ENCODE data around the gene EFEMP2. TPM values are rescaled to one million over a fixed set of nuclear protein-coding genes. Genes with fewer than 3 reads are reported as not detected.
A peak's percentile ranks its signal among the peaks of the same experiment; 100 is the strongest.

Gene EFEMP2
- total RNA-seq, 1 experiment from 2014 or later, result 4.5 TPM

- CTCF ChIA-PET, result interaction anchor here (0.6 to 1.0 kb wide), 5 partner anchors 9 to 18 kb away, joined by 3 to 24 read pairs (median 3); partner anchors contain the start of gene FIBP
- Histone ChIP-seq H3K9me2 (replicated peaks; ENCODE audit: low read length) (no peaks in the 10 kb centered on the region), H2AFZ (ENCODE audit: low read length) (no peak within 1 kb of the TSS), H3K4me1 (ENCODE audit: insufficient read depth, low read length) (peaks cover 55% of the 10 kb centered on the region), H3K4me3 (ENCODE audit: low read length) (peak within 1 kb of the TSS; percentile 78), H4K20me1 (ENCODE audit: low read length) (peaks cover 43% of the 10 kb centered on the region), H3K9ac (ENCODE audit: low read length) (peak within 1 kb of the TSS; percentile 98), H3K27ac (ENCODE audit: low read length) (peak within 1 kb of the TSS; percentile 96), H3K27me3 (ENCODE audit: low read length) (no peaks in the 10 kb centered on the region), H3K79me2 (ENCODE audit: low read length) (peaks cover 87% of the 10 kb centered on the region), H3K9me3 (ENCODE audit: low read length) (no peaks in the 10 kb centered on the region), H3K4me2 (ENCODE audit: low read length) (peak within 1 kb of the TSS; percentile 96), H3K36me3 (ENCODE audit: low read depth, low read length) (peaks cover 46% of the 10 kb centered on the region), H3F3A (ENCODE audit: low read length, unreplicated experiment) (peaks cover 31% of the 10 kb centered on the region)
- TF ChIP-seq EZH2 (IDR thresholded peaks at IDR 0.05; ENCODE audit: low read length, unreplicated experiment), result no peak
- TF ChIP-seq EZH2phosphoT487 (IDR thresholded peaks at IDR 0.05; ENCODE audit: borderline replicate concordance, low read length), result no peak
- TF ChIP-seq CTCF (conservative IDR thresholded peaks at IDR 0.05; ENCODE audit: low read depth, low read length), result no peak
- intact Hi-C loops (cut with micrococcal nuclease), result loop anchor here (1.0 kb wide), 1 partner anchor 11 kb away; no protein-coding TSS in a partner anchor
- DNase-seq (peak; percentile 99), ATAC-seq (peak; percentile 66)
- POLR2A ChIA-PET (ENCODE audit: unreplicated experiment), result interaction anchor here (0.5 to 2.9 kb wide), 14 partner anchors 9 to 872 kb away, joined by 3 to 31 read pairs (median 6); partner anchors contain the start of genes CCDC85B, FIBP, MUS81 and NEAT1
- BruUV-seq (replicated peaks), result no TSS peak
These were observed 27.7 kb upstream of the EFEMP2 start, which contains the start of gene FOSL1 for GRCh38 chr11:65900125-65900898. Gene FOSL1, minus strand, starts transcription at chr11:65900388. Its CDS starts 49 bp downstream, at chr11:65900339.

- no peak overlapping the region for H2AFZ ChIP-seq (ENCODE audit: low read length)
- H3K27ac ChIP-seq (ENCODE audit: low read length), result peak overlapping the region; percentile 96
- ATAC-seq, result peak; percentile 6
- intact Hi-C loops (cut with micrococcal nuclease), result loop anchor here (1.0 kb wide), 1 partner anchor 12 kb away; no protein-coding TSS in a partner anchor
- peaks cover 94% of the 10 kb centered on the region for H3K79me2 ChIP-seq (ENCODE audit: low read length)
- H3K4me3 ChIP-seq (ENCODE audit: low read length), result peak overlapping the region; percentile 78
- no peaks in the 10 kb centered on the region for H3K27me3 ChIP-seq (ENCODE audit: low read length)
- H3K4me1 ChIP-seq (ENCODE audit: insufficient read depth, low read length), result peaks cover 57% of the 10 kb centered on the region
- H4K20me1 ChIP-seq (ENCODE audit: low read length), result peaks cover 46% of the 10 kb centered on the region
- H3K4me2 ChIP-seq (ENCODE audit: low read length), result peak overlapping the region; percentile 96
- POLR2A ChIA-PET (ENCODE audit: unreplicated experiment), result interaction anchor here (0.6 to 2.9 kb wide), 6 partner anchors 8 to 38 kb away, joined by 3 to 31 read pairs (median 13); partner anchors contain the start of gene CCDC85B
- CTCF ChIA-PET, result interaction anchor here (0.9 kb wide), 1 partner anchor 16 kb away, joined by 3 read pairs; no protein-coding TSS in a partner anchor
- no TSS peak for BruUV-seq (replicated peaks)
- no peaks in the 10 kb centered on the region for H3K9me2 ChIP-seq (replicated peaks; ENCODE audit: low read length)
- peak; percentile 91 for DNase-seq
- no peak for TF ChIP-seq CTCF (conservative IDR thresholded peaks at IDR 0.05; ENCODE audit: low read depth, low read length)
- TF ChIP-seq EZH2phosphoT487 (IDR thresholded peaks at IDR 0.05; ENCODE audit: borderline replicate concordance, low read length), result no peak
- no peak for TF ChIP-seq EZH2 (IDR thresholded peaks at IDR 0.05; ENCODE audit: low read length, unreplicated experiment)
- H3F3A ChIP-seq (ENCODE audit: low read length, unreplicated experiment), result peaks cover 36% of the 10 kb centered on the region
- peaks cover 48% of the 10 kb centered on the region for H3K36me3 ChIP-seq (ENCODE audit: low read depth, low read length)
- H3K9ac ChIP-seq (ENCODE audit: low read length), result peak overlapping the region; percentile 98
- H3K9me3 ChIP-seq (ENCODE audit: low read length), result no peaks in the 10 kb centered on the region
These were observed 26.9 kb upstream of the EFEMP2 start for GRCh38 chr11:65899356-65900124.

Data from PC-3 (cell line).